HepG2 (cell line): ENCODE results near the gene NLGN4X.

Experiments
- ATF2 ChIP-seq: sonication (generic); formaldehyde crosslinking; IDR thresholded peaks from 2 replicates; pipeline ENCODE4 v1.4.0; 2020; ENCODE audit warnings: missing genetic modification reagents
- CHD4 ChIP-seq: fragments of 200-600 bp; sonication (generic); IDR thresholded peaks from 2 replicates; pipeline ENCODE4 v1.7.0; 2017; ENCODE audit warnings: mild to moderate bottlenecking, low read length, borderline replicate concordance
- CTCF ChIP-seq: sonication (generic); formaldehyde crosslinking; IDR thresholded peaks from 2 replicates; pipeline ENCODE4 v1.5.0; 2020; ENCODE audit warnings: mild to moderate bottlenecking, missing genetic modification reagents, moderate library complexity
- FOXK2 ChIP-seq: fragments of 450-650 bp; IDR thresholded peaks from 2 replicates; pipeline ENCODE4 v1.6.1; 2016
- POLR2A ChIP-seq, 2 experiments: IDR thresholded peaks; 2 replicates each; pipeline ENCODE4 v1.6.1; 2011; ENCODE audit warnings: low read depth in 2 of 2, low read length in 2 of 2, mild to moderate bottlenecking in 1 of 2, moderate library complexity in 1 of 2; ENCODE audit not compliant: insufficient read depth in 1 of 2
- PRPF4 ChIP-seq: fragments of 200-400 bp; formaldehyde crosslinking; IDR thresholded peaks from 2 replicates; pipeline ENCODE4 v1.6.1; 2016; ENCODE audit warnings: low read length, low read depth; ENCODE audit not compliant: poor library complexity, severe bottlenecking
- REST ChIP-seq, 2 experiments: IDR thresholded peaks; 2 replicates each; pipeline ENCODE4 v1.6.1; 2011 to 2012; ENCODE audit warnings: low read length in 2 of 2, borderline replicate concordance in 1 of 2, low read depth in 1 of 2, mild to moderate bottlenecking in 1 of 2, moderate library complexity in 1 of 2
- ZBTB2 ChIP-seq: sonication (generic); formaldehyde crosslinking; IDR thresholded peaks from 2 replicates; pipeline ENCODE4 v1.8.0; 2022; ENCODE audit warnings: low read depth, missing genetic modification reagents
- ZMAT5 ChIP-seq: sonication (generic); formaldehyde crosslinking; IDR thresholded peaks from 2 replicates; pipeline ENCODE4 v1.5.0; 2020; ENCODE audit warnings: mild to moderate bottlenecking, low read depth, missing genetic modification reagents, borderline replicate concordance
- ZNF615 ChIP-seq: sonication (generic); formaldehyde crosslinking; IDR thresholded peaks from 2 replicates; pipeline ENCODE4 v1.5.0; 2020; ENCODE audit warnings: mild to moderate bottlenecking, missing genetic modification reagents, borderline replicate concordance

GRCh38 chrX:5957506-5957905, 271.2 kb downstream of the NLGN4X start:
- TF ChIP-seq CHD4 (no peak), ZNF615 (CRISPR knock-in tag) (no peak), CTCF (CRISPR knock-in tag) (no peak), ATF2 (CRISPR knock-in tag) (no peak), ZBTB2 (CRISPR knock-in tag) (no peak), POLR2A (IDR thresholded peaks at IDR 0.05; ENCODE audit: insufficient read depth in 1 of 2, low read depth in 2 of 2, low read length in 2 of 2) (no peak), REST (IDR thresholded peaks at IDR 0.05; ENCODE audit: borderline replicate concordance in 1 of 2, low read depth in 1 of 2, low read length in 2 of 2) (no peak), PRPF4 (no peak), FOXK2 (no peak), ZMAT5 (CRISPR knock-in tag) (no peak)
